HG02759 (cell line): ENCODE results near the gene LPGAT1.
"Not testable (repeated sequence)": the region's sequence is repeated elsewhere in the genome, so short reads cannot be mapped to it uniquely, and the experiment has no call there.

Experiments used
- ATAC-seq: cut with Tn5 transposase; IDR thresholded peaks from one replicate; pipeline ENCODE4 v1.9.1; 2021; ENCODE audit warnings: mild to moderate bottlenecking, moderate library complexity; ENCODE audit not compliant: unreplicated experiment

The LPGAT1 gene

DNA sequence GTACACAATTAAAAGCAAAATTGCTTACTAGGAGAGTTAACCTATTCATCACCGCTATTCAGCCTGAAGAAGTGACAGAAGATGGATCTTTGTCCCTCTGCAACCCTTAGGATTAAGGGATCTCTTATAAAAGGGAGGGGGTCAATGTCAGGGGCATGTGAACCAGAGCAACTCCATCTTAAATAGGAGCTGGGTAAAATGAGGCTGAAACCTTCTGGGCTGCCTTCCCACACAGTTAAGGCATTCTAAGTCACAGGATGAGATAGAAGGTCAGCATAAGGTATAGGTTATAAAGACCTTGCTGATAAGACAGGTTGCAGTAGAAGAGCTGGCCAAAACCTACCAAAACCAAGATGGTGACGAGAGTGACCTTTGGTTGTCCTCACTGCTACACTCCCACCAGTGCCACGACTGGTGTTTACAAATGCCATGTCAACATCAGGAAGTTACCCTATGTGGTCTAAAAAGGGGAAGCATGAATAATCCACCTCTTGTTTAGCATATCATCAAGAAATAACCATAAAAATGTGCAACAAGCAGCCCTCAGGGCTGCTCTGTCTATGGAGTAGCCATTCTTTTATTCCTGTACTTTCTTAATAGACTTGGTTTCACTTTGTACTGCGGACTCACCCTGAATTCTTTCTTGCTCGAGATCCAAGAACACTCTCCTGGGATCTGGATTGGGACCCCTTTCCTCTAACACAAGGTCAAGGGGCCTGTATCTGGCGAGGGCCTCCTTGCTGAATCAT lies 119.8 kb downstream of the LPGAT1 start:
- ATAC-seq = no peak

DNA sequence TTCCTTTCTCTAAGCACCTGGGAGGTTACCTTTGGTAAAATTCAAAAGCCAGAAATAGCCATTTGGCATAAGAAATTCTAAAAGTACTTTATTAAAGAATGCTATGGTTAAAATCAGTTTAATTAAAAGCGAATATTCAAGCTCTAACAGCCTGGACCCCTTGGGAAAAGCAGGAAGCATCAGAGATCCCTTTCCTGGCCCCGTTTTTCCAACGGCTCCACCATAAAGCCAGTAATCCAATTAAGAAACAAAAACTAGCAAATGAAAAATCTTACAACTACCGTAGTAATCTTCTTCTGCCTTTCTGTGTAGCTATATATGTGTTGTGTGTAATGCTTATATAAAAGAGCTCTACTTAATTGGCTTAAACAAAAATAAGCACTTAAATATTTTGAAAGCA lies 121.6 kb downstream of the LPGAT1 start:
- no peak for ATAC-seq

DNA sequence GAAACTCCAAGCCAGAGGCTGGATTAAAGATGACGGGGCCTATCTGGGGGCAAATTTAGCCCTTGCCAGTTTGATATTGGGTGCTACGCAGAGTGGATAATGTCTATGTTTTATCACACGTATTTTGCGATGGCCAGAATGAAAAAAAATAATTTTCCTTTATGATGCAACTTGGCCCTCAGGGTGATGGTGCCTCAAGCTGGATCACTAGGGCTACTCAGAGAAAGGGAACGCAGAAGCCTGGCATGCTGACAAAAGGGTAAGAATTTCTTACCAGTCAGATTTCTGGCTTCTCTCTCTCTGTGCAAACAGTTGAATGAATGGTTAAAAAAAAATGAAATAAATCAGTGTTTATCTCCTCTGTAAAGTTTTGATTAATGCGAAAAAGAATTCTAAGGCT lies 122.6 kb downstream of the LPGAT1 start:
- no peak for ATAC-seq

DNA sequence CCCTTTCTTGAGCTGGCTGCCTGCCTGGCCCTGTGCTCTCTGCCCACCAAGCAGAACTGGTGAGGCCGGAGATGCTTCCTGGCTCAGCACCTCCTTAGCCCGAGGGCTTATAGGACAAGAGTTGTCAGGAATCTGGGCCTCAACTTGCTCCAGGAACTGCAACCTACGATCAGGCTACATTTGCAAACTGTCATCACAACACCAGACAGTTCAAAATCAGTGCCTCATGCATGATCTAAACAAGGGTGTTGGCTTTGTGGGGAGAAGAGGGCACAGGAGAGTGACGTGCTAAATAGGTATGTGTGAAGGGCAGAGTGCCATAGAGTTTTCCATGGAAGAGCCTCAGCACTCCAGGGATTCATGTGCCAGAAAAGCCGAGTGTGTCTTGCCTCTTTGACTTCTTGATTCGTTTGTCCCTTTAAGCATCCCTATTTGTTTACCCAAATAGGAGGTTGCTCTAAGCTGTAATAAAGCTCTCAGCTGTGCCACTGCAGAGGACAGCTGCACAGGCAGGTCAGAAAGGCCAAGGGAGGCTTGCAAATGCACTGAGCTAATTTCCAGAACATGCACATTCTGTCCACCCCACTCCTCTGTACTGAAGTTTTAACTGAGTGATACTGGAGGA lies 125.0 kb downstream of the LPGAT1 start:
- ATAC-seq = no peak

DNA sequence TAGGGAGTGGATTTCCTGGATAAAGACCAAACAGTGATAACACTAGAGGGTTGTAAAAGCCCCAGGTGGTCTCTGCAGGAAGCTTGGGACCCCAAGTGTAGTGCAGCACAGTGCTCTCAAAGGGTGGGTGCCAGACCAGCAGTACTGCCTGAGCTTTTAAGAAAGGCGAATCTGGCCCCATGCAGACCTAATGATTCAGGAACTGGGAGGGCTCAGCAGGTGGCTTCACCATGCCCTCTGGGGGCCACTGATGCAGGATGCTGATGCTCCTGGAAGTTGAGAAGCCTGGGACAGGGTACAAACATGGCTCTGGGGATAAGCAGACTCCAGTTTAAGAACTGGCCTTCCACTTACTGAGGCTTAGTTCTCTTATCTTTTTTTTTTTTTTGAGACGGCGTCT lies 126.0 kb downstream of the LPGAT1 start:
- no peak for ATAC-seq

DNA sequence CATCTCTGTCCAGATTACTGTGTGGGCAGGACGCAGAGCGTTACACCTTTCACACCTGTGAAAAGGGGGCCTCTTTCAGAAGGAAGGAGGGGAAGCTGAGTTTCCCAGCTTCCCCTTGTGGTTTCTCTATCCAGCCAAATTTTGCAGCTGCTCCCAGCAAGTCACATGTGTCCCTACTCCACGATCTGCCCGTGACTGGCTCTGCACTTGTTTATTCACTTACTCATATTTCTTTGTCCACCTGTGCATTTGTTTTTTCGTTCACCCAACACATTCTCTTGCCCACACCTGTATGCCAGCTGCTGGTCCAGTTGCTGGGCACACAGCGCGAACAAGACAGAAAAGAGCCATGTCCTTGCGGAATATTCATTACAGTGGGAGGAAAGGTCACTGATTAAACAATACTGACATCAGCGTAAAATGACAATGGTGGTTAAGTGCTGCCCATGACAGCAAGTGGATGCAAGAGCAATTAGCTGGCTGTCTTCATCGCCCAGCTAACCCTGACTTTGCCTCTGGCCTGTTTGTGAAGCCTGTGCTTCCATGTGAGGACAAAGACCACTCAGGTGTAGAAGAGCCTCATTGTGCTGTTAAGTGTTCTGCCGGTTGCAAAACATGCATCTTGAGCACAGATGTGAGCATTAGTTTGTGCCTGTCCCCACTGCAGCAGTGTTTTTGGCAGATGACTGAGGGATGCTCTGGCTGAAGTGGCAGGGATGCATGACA lies 126.6 kb downstream of the LPGAT1 start:
- ATAC-seq = no peak

DNA sequence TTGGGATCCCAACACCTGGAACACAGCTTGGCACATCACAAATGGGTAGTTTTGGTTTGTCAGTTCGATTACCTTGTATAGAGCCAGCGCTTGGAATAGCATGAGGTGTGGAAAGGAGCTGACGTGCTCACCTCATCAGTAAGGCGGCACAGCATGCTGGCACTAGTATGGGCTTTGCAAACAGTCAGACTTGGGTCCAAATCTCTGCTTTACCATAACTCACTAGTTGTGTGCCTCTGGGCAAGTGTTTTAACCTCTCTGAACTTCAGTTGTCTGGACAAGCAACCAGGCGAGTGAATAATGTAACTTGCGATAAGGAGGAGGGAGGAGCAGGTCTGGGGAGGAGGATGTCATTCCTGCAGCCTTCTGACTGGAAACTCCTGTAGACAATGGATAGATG lies 128.8 kb downstream of the LPGAT1 start:
- no peak for ATAC-seq

DNA sequence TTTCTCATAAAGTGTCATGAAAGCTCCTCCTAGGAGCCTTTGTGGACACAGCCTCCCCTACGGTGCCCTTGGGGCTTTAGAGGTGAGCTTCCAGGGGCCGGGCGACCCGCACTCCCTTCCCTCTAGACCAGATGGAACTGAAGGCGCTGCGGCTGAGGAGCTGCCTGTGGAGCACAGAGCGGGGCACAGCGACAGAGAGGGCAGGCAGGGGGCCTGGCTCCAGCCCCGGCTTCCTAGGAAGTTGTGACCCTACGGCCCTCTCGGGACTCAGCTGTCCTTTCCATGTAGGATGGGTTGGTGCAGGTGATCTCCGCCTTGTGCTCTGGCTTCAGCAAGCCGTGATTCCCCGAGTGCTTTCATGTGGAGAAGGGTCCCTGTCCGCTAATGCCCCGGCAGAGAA lies 131.5 kb downstream of the LPGAT1 start:
- no peak for ATAC-seq

DNA sequence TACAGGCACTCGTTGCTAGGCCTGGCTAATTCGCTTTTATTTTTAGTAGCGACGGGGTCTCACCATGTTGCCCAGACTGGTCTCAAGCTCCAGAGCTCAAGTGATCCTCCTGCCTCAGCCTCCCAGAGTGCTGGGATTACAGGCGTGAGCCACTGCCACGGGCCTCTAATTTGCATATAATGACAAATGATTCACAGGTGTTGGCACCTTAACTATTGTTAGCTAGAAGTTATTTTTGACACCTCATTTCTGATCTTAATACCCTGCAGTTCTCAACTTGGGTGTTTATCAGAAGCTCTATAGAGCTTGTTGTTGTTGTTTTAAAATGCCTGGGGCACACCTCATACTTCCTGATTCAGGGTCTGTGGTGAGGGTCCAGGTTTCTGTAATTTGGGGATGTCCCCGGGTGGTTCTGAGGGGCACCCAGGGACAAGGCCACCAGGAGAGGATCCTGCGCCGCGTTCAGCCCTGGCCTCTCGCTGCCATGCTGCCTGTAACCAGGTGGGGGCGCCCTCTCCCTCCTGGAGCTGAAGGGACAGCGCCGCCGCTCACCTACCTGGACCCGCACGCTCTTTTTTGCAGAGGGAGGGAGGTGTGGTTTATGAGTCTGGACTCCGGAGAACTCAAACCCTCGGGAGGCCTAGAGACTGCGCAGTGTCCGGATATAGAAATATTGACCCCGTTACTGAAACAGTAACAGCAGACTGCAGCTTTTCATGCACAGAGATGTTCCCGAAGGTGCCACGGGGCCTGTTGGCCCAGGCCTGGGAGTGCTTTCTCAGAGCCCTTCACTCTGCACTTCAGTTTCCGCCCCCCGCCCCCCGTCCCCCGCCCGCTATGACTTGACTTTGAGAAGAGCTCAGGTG lies 132.2 kb downstream of the LPGAT1 start:
- ATAC-seq = peak; percentile 57

DNA sequence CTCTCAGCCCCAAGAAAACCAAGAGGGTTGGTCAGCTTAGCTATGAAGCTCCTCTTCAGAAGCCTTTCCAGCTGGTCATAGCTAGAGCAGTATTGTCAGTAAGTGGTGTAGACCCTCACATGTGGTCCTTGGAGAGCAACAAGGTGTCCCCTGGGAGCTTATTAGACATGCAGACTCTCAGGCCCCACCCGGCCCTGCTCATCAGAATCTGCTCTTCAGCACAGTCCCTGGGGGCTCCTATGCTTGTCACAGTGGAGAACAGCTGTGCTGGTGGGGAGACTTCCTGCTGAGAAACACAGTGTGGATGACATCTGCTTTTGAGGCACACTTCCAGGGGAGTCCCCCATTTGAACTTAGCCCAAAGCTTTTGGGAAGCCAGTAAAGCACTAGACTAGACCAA lies 133.2 kb downstream of the LPGAT1 start:
- ATAC-seq = peak; percentile 79

DNA sequence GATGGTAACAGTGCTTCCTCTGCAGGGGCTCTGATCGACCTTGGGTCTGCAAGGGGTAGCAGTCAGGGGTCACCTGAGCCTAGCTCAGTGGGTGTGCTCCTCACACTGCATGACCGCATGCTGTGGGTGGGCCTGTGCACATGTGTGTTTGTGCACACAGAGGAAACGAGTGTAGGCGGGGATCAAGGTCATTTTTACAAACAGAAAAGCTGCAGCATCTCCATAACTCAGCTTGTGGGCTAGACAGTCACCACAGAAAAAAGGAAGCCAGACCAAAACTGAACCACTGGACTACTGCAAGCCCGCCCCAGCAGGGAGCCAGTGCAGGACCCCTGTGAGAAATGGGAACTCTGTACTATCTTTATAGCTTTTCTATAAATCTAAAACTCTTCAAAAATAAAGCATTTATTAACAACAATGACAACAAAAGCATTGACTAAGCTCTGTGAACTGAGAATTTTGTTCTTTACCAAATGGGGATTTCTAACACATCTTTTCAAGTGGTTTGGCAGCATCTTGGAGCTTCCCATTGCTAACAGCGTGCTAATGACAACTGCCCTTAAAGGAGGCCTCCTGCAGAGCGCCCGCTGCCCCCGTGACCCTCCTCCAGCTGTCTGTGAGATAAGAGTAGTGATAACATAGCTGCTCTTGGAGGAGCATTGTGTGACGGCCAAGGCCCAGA lies 135.3 kb downstream of the LPGAT1 start:
- peak; percentile 52 for ATAC-seq

DNA sequence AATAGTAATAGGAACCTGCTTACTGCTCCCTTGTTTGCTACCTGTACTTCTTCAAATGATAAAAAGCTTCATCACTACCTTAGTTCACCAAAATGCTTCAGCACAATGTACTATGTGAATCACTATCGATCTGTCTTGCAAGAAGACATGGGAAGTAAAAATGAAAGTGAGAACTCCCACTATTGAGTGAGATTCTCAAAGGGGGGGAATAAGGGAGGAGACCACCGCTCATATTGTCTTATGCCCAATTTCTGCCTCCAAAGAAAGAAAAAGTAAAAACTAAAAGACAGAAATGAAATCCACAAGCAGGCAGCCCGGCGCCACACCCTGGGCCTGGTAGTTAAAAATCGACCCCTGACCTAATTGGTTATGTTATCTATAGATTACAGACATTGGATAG lies 136.7 kb downstream of the LPGAT1 start:
- ATAC-seq = not testable (repeated sequence)
